ENCODE data around the gene ALDOB. TPM values are rescaled to one million over a fixed set of nuclear protein-coding genes. Genes with fewer than 3 reads are reported as not detected.

The ALDOB gene
- total RNA-seq, 1 experiment from 2014 or later: 1.2 TPM

- intact Hi-C loops (cut with micrococcal nuclease): loop anchor here (10.0 kb wide), 1 partner anchor 282 kb away; no protein-coding TSS in a partner anchor
- BruUV-seq (replicated peaks): no TSS peak
- no peaks in the 10 kb centered on the region for H3K79me2 ChIP-seq (ENCODE audit: insufficient read depth, low read length)
Observed at GRCh38 chr9:101442736-101443135, 7.2 kb upstream of the ALDOB start.

DNA sequence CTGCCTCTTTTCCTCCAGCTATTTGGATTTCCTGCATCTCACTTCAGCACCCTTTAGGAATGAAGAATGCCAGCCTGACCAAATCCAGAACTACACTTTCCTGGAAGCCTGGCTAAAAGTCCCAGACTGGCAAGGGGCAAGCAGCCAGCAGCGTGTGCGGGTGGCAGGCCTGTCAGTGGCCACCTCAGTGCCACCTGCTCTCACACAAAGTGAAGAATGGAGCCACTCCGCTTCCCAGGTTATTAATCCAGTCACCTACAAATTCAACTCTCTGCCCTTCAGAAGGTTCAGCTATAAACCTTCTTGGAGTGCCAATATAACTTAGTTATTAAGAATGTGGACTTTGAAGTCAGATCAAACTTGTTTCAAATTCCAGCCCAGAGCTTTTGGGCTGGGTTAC lies 6.7 kb upstream of the ALDOB start:
- no TSS peak for BruUV-seq (replicated peaks)
- ChIA-PET RAD21 (ENCODE audit: low non-redundant PET in 1 of 2, low total read pairs in 2 of 2, uncharacterized antibody in 2 of 2, unreplicated experiment in 2 of 2) (no interaction called here), POLR2A (no interaction called here), CTCF (no interaction called here)
- Histone ChIP-seq H3K9me2 (ENCODE audit: insufficient read depth) (no peaks in the 10 kb centered on the region), H3K9ac (ENCODE audit: low read length) (no peak overlapping the region), H3K4me2 (ENCODE audit: low read length) (no peak overlapping the region), H2AFZ (ENCODE audit: low read depth, low read length, poor library complexity, severe bottlenecking) (no peak overlapping the region), H3K27me3 (ENCODE audit: insufficient read depth, low read length) (no peaks in the 10 kb centered on the region), H4K20me1 (ENCODE audit: insufficient read depth) (no peaks in the 10 kb centered on the region), H3K4me1 (ENCODE audit: control insufficient read depth in 1 of 2, insufficient read depth in 2 of 2, low read length in 2 of 2) (no peaks in the 10 kb centered on the region), H3K79me2 (ENCODE audit: insufficient read depth, low read length) (no peaks in the 10 kb centered on the region), H3K27ac (ENCODE audit: low read depth, low read length) (no peak overlapping the region), H3K36me3 (ENCODE audit: control insufficient read depth in 1 of 2, insufficient read depth in 2 of 2, low read length in 2 of 2) (no peaks in the 10 kb centered on the region), H3K4me3 (replicated peaks in 1 of 2; ENCODE audit: low read depth in 1 of 2, low read length in 2 of 2) (no peak overlapping the region), H3K9me3 (ENCODE audit: control insufficient read depth in 1 of 2, insufficient read depth in 1 of 2, low read depth in 1 of 2, low read length in 2 of 2) (no peaks in the 10 kb centered on the region)
- no peak for ATAC-seq
- intact Hi-C loops (cut with micrococcal nuclease): loop anchor here (10.0 kb wide), 1 partner anchor 282 kb away; no protein-coding TSS in a partner anchor
- TF ChIP-seq ZNF274 (IDR thresholded peaks at IDR 0.05; ENCODE audit: low read depth, low read length) (no peak), TCF7L2 (IDR thresholded peaks at IDR 0.05; ENCODE audit: borderline replicate concordance, extremely low read depth, insufficient read depth, insufficient read length) (no peak), ZFX (IDR thresholded peaks at IDR 0.05) (no peak), CBX3 (IDR thresholded peaks at IDR 0.05; ENCODE audit: low read depth) (no peak)
- TF ChIP-seq, protein P1, sequence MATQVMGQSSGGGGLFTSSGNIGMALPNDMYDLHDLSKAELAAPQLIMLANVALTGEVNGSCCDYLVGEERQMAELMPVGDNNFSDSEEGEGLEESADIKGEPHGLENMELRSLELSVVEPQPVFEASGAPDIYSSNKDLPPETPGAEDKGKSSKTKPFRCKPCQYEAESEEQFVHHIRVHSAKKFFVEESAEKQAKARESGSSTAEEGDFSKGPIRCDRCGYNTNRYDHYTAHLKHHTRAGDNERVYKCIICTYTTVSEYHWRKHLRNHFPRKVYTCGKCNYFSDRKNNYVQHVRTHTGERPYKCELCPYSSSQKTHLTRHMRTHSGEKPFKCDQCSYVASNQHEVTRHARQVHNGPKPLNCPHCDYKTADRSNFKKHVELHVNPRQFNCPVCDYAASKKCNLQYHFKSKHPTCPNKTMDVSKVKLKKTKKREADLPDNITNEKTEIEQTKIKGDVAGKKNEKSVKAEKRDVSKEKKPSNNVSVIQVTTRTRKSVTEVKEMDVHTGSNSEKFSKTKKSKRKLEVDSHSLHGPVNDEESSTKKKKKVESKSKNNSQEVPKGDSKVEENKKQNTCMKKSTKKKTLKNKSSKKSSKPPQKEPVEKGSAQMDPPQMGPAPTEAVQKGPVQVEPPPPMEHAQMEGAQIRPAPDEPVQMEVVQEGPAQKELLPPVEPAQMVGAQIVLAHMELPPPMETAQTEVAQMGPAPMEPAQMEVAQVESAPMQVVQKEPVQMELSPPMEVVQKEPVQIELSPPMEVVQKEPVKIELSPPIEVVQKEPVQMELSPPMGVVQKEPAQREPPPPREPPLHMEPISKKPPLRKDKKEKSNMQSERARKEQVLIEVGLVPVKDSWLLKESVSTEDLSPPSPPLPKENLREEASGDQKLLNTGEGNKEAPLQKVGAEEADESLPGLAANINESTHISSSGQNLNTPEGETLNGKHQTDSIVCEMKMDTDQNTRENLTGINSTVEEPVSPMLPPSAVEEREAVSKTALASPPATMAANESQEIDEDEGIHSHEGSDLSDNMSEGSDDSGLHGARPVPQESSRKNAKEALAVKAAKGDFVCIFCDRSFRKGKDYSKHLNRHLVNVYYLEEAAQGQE (IDR thresholded peaks at IDR 0.05; ENCODE audit: low read depth): no peak
- no peak for DNase-seq (ENCODE audit: low read depth, low spot score)

More at GRCh38 chr9:101442736-101443135, 7.2 kb upstream of the ALDOB start:
- Histone ChIP-seq H3K9me3 (ENCODE audit: control insufficient read depth in 1 of 2, insufficient read depth in 1 of 2, low read depth in 1 of 2, low read length in 2 of 2) (no peaks in the 10 kb centered on the region), H3K27ac (ENCODE audit: low read depth, low read length) (no peak overlapping the region), H3K9me2 (ENCODE audit: insufficient read depth) (no peaks in the 10 kb centered on the region), H3K4me3 (replicated peaks in 1 of 2; ENCODE audit: low read depth in 1 of 2, low read length in 2 of 2) (no peak overlapping the region), H3K4me1 (ENCODE audit: control insufficient read depth in 1 of 2, insufficient read depth in 2 of 2, low read length in 2 of 2) (no peaks in the 10 kb centered on the region), H3K27me3 (ENCODE audit: insufficient read depth, low read length) (no peaks in the 10 kb centered on the region), H2AFZ (ENCODE audit: low read depth, low read length, poor library complexity, severe bottlenecking) (no peak overlapping the region), H3K4me2 (ENCODE audit: low read length) (no peak overlapping the region), H3K36me3 (ENCODE audit: control insufficient read depth in 1 of 2, insufficient read depth in 2 of 2, low read length in 2 of 2) (no peaks in the 10 kb centered on the region), H3K9ac (ENCODE audit: low read length) (no peak overlapping the region), H4K20me1 (ENCODE audit: insufficient read depth) (no peaks in the 10 kb centered on the region)
- no peak for DNase-seq (ENCODE audit: low read depth, low spot score)
- no peak for ATAC-seq
- ChIA-PET POLR2A (no interaction called here), CTCF (no interaction called here), RAD21 (ENCODE audit: low non-redundant PET in 1 of 2, low total read pairs in 2 of 2, uncharacterized antibody in 2 of 2, unreplicated experiment in 2 of 2) (no interaction called here)
- TF ChIP-seq SP1 (IDR thresholded peaks at IDR 0.05; ENCODE audit: low read depth): no peak
- no peak for TF ChIP-seq ELF1 (IDR thresholded peaks at IDR 0.05; ENCODE audit: borderline replicate concordance, low read depth)
- no peak for TF ChIP-seq FOSL1 (IDR thresholded peaks at IDR 0.05; ENCODE audit: low read depth)
- no peak for TF ChIP-seq EZH2phosphoT487 (IDR thresholded peaks at IDR 0.05; ENCODE audit: borderline replicate concordance)
- TF ChIP-seq, protein P2, sequence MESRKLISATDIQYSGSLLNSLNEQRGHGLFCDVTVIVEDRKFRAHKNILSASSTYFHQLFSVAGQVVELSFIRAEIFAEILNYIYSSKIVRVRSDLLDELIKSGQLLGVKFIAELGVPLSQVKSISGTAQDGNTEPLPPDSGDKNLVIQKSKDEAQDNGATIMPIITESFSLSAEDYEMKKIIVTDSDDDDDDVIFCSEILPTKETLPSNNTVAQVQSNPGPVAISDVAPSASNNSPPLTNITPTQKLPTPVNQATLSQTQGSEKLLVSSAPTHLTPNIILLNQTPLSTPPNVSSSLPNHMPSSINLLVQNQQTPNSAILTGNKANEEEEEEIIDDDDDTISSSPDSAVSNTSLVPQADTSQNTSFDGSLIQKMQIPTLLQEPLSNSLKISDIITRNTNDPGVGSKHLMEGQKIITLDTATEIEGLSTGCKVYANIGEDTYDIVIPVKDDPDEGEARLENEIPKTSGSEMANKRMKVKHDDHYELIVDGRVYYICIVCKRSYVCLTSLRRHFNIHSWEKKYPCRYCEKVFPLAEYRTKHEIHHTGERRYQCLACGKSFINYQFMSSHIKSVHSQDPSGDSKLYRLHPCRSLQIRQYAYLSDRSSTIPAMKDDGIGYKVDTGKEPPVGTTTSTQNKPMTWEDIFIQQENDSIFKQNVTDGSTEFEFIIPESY (IDR thresholded peaks at IDR 0.05; ENCODE audit: extremely low read depth, insufficient replicate concordance, low read length): no peak
